ENCODE measurements around the gene FAM111A. TPM values are rescaled to one million over a fixed set of nuclear protein-coding genes. Genes with fewer than 3 reads are reported as not detected.
"Not testable (repeated sequence)": the region's sequence is repeated elsewhere in the genome, so short reads cannot be mapped to it uniquely, and the experiment has no call there.

FAM111A gene
- total and polyA plus RNA-seq, 9 of the 15 experiments (the other 6 are each of a cell fraction or from before 2014, with no cell fraction given), result 14.8 to 30.6 (median 20.1) TPM

- not testable (repeated sequence) for H3K79me2 ChIP-seq (ENCODE audit: control insufficient read depth, insufficient read depth, low read length); BruUV-seq (replicated peaks); H3K4me3 ChIP-seq; H3K9me1 ChIP-seq (ENCODE audit: control insufficient read depth, insufficient read depth, low read length); H3K9me3 ChIP-seq (replicated peaks; ENCODE audit: control insufficient read depth, insufficient read depth, low read depth, low read length); H3K27ac ChIP-seq (ENCODE audit: extremely low read depth, low read depth, low read length); H4K20me1 ChIP-seq (replicated peaks; ENCODE audit: control insufficient read depth, insufficient read depth, low read length); H3K36me3 ChIP-seq (ENCODE audit: control insufficient read depth, insufficient read depth, low read length); H3K27me3 ChIP-seq (ENCODE audit: control insufficient read depth in 2 of 2, insufficient read depth in 2 of 2, low read length in 2 of 2); H3K9ac ChIP-seq (ENCODE audit: insufficient read depth in 1 of 2, low read depth in 2 of 2, low read length in 2 of 2); H3K4me1 ChIP-seq (replicated peaks in 1 of 2; ENCODE audit: control insufficient read depth in 2 of 2, insufficient read depth in 2 of 2, low read length in 2 of 2); FAIRE-seq
- peak in 1 of 4 experiments; percentile 38 for DNase-seq (ENCODE audit: extremely low read depth in 1 of 4, low spot score in 3 of 4)
- intact Hi-C loops (cut with micrococcal nuclease), result loop anchor here (1.0 to 2.0 kb wide), 3 partner anchors 39 to 178 kb away; no protein-coding TSS in a partner anchor
- Histone ChIP-seq H2AFZ (ENCODE audit: low read depth, low read length) (peak overlapping the region; percentile 81), H3K4me2 (ENCODE audit: insufficient read depth, low read length) (peak overlapping the region; percentile 66)
- ChIA-PET CTCF (ENCODE audit: low intra/inter-chr PET ratio) (interaction anchor here (0.7 to 2.1 kb wide), 4 partner anchors 83 to 869 kb away, joined by 3 to 8 read pairs (median 5); no protein-coding TSS in a partner anchor), POLR2A (interaction anchor here (0.8 kb wide), 1 partner anchor 450 kb away, joined by 3 read pairs; no protein-coding TSS in a partner anchor)
- TF ChIP-seq ZNF197 (CRISPR knock-in tag; IDR thresholded peaks at IDR 0.05; ENCODE audit: low read depth) (0 out of 2 replicates have a peak, but pooled peaks have one; percentile 27), TAL1 (IDR thresholded peaks at IDR 0.05) (peak; percentile 34; the same call in 1 of the 2 replicates), TCF3 (CRISPR knock-in tag; IDR thresholded peaks at IDR 0.05) (0 out of 2 replicates have a peak, but pooled peaks have one; percentile 39), ZNF175 (CRISPR knock-in tag; IDR thresholded peaks at IDR 0.05; ENCODE audit: low read depth) (0 out of 2 replicates have a peak, but pooled peaks have one; percentile 9), CBFA2T3 (IDR thresholded peaks at IDR 0.05) (peak; percentile 39; the same call in 1 of the 2 replicates), SPI1 (IDR thresholded peaks at IDR 0.05; ENCODE audit: borderline replicate concordance, low read depth, low read length) (peak; percentile 39; the same call in 1 of the 2 replicates)
- in situ Hi-C loops (cut with MboI), result loop anchor here (25.0 kb wide), 1 partner anchor 499 kb away; no protein-coding TSS in a partner anchor
- peak; percentile 35 for ATAC-seq
- 1% methylated on average over 6 of the region's 6 CpGs for WGBS (ENCODE audit: insufficient coverage, low coverage, missing lambda C conversion rate)
Measured at GRCh38 chr11:59136551-59136950, 6.1 kb upstream of the FAM111A start.
